CD14-positive monocyte (primary cell): Measurements from ENCODE around the gene HSPBAP1. TPM values are rescaled to one million over a fixed set of nuclear protein-coding genes. Genes with fewer than 3 reads are reported as not detected.

Experiments used
- DNase-seq, 3 donors: peaks; one replicate each; pipeline ENCODE4 v3.0.0-alpha.2; 2011 to 2022
- H2AFZ ChIP-seq: 2 replicates; pipeline ENCODE4 v1.6.0; 2012; ENCODE audit warnings: mild to moderate bottlenecking, low read depth, low read length, inconsistent platforms; ENCODE audit not compliant: insufficient read depth, poor library complexity, severe bottlenecking
- H3K27ac ChIP-seq, 2 donors: 1 replicate in 1 of 2; 2 replicates in 1 of 2; pipeline ENCODE4 v1.5.1; 2012 to 2013; ENCODE audit warnings: low read length in 2 of 2, control low read depth in 1 of 2, inconsistent platforms in 1 of 2, low read depth in 1 of 2, mild to moderate bottlenecking in 1 of 2
- H3K27me3 ChIP-seq, 2 donors: one replicate each; pipeline versions ENCODE4 v1.6.0 to v1.6.1; 2011 to 2013; ENCODE audit warnings: low read length in 2 of 2; ENCODE audit not compliant: control insufficient read depth in 2 of 2, insufficient read depth in 2 of 2
- H3K36me3 ChIP-seq, 2 donors: replicated peaks in 1 of 2; 1 replicate in 1 of 2; 2 replicates in 1 of 2; pipeline versions ENCODE4 v1.5.1 to v1.6.1; 2012 to 2013; ENCODE audit warnings: low read length in 2 of 2, control low read depth in 1 of 2, inconsistent platforms in 1 of 2, mild to moderate bottlenecking in 1 of 2; ENCODE audit not compliant: insufficient read depth in 2 of 2, control insufficient read depth in 1 of 2
- H3K4me1 ChIP-seq, 2 donors: 1 replicate in 1 of 2; 2 replicates in 1 of 2; pipeline versions ENCODE4 v1.5.1 to v1.6.1; 2012 to 2013; ENCODE audit warnings: low read length in 2 of 2, control low read depth in 1 of 2, inconsistent platforms in 1 of 2, mild to moderate bottlenecking in 1 of 2, moderate library complexity in 1 of 2; ENCODE audit not compliant: insufficient read depth in 2 of 2, control insufficient read depth in 1 of 2
- H3K4me2 ChIP-seq: replicated peaks from 2 replicates; pipeline ENCODE3; 2012; ENCODE audit warnings: low read length, moderate library complexity, mild to moderate bottlenecking; ENCODE audit not compliant: poor library complexity, severe bottlenecking; ENCODE audit errors: extremely low read depth
- H3K4me3 ChIP-seq, 3 experiments: fragments of 200-600 bp in 1 of 3; sonication (generic) in 1 of 3; replicated peaks in 1 of 3; 1 replicate in 2 of 3; 2 replicates in 1 of 3; pipeline ENCODE4 v1.5.1; 2011 to 2013; ENCODE audit warnings: low read length in 3 of 3, mild to moderate bottlenecking in 3 of 3, control low read depth in 2 of 3, low read depth in 2 of 3, inconsistent platforms in 1 of 3, moderate library complexity in 1 of 3
- H3K79me2 ChIP-seq: 2 replicates; pipeline ENCODE4 v1.6.0; 2012; ENCODE audit warnings: mild to moderate bottlenecking, control low read depth, inconsistent platforms, low read length, moderate library complexity; ENCODE audit not compliant: insufficient read depth
- H3K9ac ChIP-seq: 2 replicates; pipeline ENCODE4 v1.6.0; 2017; ENCODE audit warnings: low read length, mild to moderate bottlenecking; ENCODE audit not compliant: insufficient read depth, poor library complexity, severe bottlenecking
- H3K9me3 ChIP-seq, 2 donors: replicated peaks in 1 of 2; 1 replicate in 1 of 2; 2 replicates in 1 of 2; pipeline versions ENCODE4 v1.5.1 to v1.6.1; 2012 to 2013; ENCODE audit warnings: low read length in 2 of 2, control low read depth in 1 of 2; ENCODE audit not compliant: control insufficient read depth in 1 of 2, insufficient read depth in 1 of 2
- H4K20me1 ChIP-seq: 2 replicates; pipeline ENCODE4 v1.6.0; 2012; ENCODE audit warnings: mild to moderate bottlenecking, low read length, control low read depth, moderate library complexity; ENCODE audit not compliant: insufficient read depth
- H3K27ac Mint-ChIP-seq, 7 donors: one replicate each; pipeline ENCODE4 v1.8.0; 2020; ENCODE audit warnings: mild to moderate bottlenecking in 7 of 7, mixed read lengths in 7 of 7, moderate library complexity in 6 of 7, inconsistent platforms in 2 of 7
- H3K27me3 Mint-ChIP-seq, 3 donors: one replicate each; pipeline ENCODE4 v1.8.0; 2021 to 2022; ENCODE audit warnings: low read depth in 3 of 3, mild to moderate bottlenecking in 3 of 3, mixed read lengths in 3 of 3, moderate library complexity in 3 of 3, inconsistent platforms in 1 of 3
- H3K36me3 Mint-ChIP-seq, 2 donors: one replicate each; pipeline ENCODE4 v1.8.0; 2020; ENCODE audit warnings: mixed read lengths in 2 of 2, inconsistent platforms in 1 of 2, mild to moderate bottlenecking in 1 of 2
- H3K4me1 Mint-ChIP-seq: one replicate; pipeline ENCODE4 v1.8.0; 2020; ENCODE audit warnings: mild to moderate bottlenecking, mixed read lengths
- H3K4me3 Mint-ChIP-seq, 2 donors: one replicate each; pipeline ENCODE4 v1.8.0; 2020; ENCODE audit warnings: mild to moderate bottlenecking in 2 of 2, mixed read lengths in 2 of 2, moderate library complexity in 1 of 2
- H3K9me3 Mint-ChIP-seq, 7 donors: one replicate each; pipeline ENCODE4 v1.8.0; 2020 to 2022; ENCODE audit warnings: mixed read lengths in 7 of 7, mild to moderate bottlenecking in 6 of 7, moderate library complexity in 6 of 7, inconsistent platforms in 2 of 7
- WGBS: methylation state at CpG from one replicate; pipeline ENCODE4 v1.1.5; 2013; ENCODE audit warnings: missing lambda C conversion rate; ENCODE audit not compliant: insufficient coverage; 5-methylcytosine and 5-hydroxymethylcytosine counted together
- intact Hi-C, 2 donors: fragments of 100-400 bp; cut with micrococcal nuclease; formaldehyde crosslinking; loops; one replicate each; pipeline versions ENCODE4 v1.15.0 to v1.15.1; 2023
- polyA plus RNA-seq, 3 donors: library from polyadenylated mRNA; depleted of rRNA in 1 of 3; unstranded in 2 of 3; stranded (reverse) in 1 of 3; fragments of 300-500 nt in 2 of 3; fragments of >200 nt in 1 of 3; fragmentation: Illumina TruSeq in 2 of 3; gene quantifications; 1 replicate in 2 of 3; 2 replicates in 1 of 3; pipeline ENCODE4 v1.2.3, GENCODE V29; 2012 to 2021
- TF ChIP-seq, protein P1 (sequence below): fragments of 200-600 bp; IDR thresholded peaks from one replicate; pipeline ENCODE4 v1.8.0; 2022; ENCODE audit warnings: antibody characterized with exemption, mild to moderate bottlenecking

HSPBAP1 gene
- polyA plus RNA-seq, 3 donors: 11.7 to 48.2 (median 11.9) TPM

DNA sequence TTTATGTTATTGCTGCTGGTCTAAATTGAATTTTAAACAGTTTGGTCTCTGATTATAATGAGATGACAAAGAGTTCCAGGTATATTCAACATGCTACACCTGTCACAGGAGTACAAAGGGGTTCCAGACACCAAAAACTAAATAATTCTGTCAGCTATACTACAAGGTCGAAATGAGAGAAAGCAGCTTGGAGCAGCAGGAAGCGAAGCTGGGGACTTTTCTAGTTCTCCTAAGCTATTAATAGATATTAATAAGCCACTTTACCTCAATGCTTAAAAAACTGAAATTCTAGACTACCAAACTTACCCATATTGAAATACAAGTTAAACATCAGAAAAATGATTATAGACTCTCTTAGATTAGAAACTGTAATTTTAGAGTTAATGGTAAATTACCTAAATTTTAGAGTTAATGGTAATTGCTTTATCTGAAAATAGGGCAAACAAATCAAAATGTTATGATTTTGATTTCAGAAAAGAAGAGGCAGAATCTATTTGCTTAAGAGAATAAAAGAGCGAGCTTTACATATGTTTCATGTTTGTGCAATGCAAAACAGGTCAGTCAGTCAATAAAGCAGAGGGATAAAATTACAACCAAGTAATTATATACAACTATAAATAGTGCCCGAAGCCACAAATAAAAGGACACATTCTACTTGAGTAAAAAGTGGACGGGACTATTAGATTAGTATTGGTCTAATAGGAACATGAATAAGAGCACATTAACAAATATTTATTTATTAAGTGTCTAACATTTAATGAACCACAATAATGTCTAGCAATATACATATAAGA, 16.8 kb downstream of the HSPBAP1 start:
- intact Hi-C loops: no loop called here
- peak overlapping the region in 1 of 2 donors; percentile 32 for H3K27ac ChIP-seq
- DNase-seq: no peak
- H3K36me3 Mint-ChIP-seq: peaks cover 12 to 31% of the 10 kb centered on the region in 2 donors
- H3K4me1 Mint-ChIP-seq: peaks cover 23% of the 10 kb centered on the region
- H3K4me3 ChIP-seq: no peak overlapping the region
- no CpG with 5 or more reads among the region's 5 CpGs for WGBS
- H3K4me1 ChIP-seq: peaks cover 21 to 38% of the 10 kb centered on the region in 2 donors
- H3K4me2 ChIP-seq: no peak overlapping the region
- no peaks in the 10 kb centered on the region for H4K20me1 ChIP-seq
- peaks cover 0 to 5% (median 0%) of the 10 kb centered on the region in 7 donors for H3K9me3 Mint-ChIP-seq
- H3K4me3 Mint-ChIP-seq: no peak overlapping the region
- peaks cover 22% of the 10 kb centered on the region for H3K79me2 ChIP-seq
- no peaks in the 10 kb centered on the region for H3K27me3 Mint-ChIP-seq
- TF ChIP-seq, protein P1, sequence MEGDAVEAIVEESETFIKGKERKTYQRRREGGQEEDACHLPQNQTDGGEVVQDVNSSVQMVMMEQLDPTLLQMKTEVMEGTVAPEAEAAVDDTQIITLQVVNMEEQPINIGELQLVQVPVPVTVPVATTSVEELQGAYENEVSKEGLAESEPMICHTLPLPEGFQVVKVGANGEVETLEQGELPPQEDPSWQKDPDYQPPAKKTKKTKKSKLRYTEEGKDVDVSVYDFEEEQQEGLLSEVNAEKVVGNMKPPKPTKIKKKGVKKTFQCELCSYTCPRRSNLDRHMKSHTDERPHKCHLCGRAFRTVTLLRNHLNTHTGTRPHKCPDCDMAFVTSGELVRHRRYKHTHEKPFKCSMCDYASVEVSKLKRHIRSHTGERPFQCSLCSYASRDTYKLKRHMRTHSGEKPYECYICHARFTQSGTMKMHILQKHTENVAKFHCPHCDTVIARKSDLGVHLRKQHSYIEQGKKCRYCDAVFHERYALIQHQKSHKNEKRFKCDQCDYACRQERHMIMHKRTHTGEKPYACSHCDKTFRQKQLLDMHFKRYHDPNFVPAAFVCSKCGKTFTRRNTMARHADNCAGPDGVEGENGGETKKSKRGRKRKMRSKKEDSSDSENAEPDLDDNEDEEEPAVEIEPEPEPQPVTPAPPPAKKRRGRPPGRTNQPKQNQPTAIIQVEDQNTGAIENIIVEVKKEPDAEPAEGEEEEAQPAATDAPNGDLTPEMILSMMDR: no peak
- H3K27me3 ChIP-seq: no peaks in the 10 kb centered on the region
- peak overlapping the region in 2 of 7 donors; percentile 20 to 21 for H3K27ac Mint-ChIP-seq
- H3K36me3 ChIP-seq: peaks cover 0 to 23% of the 10 kb centered on the region in 2 donors
- H3K9ac ChIP-seq: no peak overlapping the region
- no peaks in the 10 kb centered on the region for H3K9me3 ChIP-seq
- no peak overlapping the region for H2AFZ ChIP-seq

DNA sequence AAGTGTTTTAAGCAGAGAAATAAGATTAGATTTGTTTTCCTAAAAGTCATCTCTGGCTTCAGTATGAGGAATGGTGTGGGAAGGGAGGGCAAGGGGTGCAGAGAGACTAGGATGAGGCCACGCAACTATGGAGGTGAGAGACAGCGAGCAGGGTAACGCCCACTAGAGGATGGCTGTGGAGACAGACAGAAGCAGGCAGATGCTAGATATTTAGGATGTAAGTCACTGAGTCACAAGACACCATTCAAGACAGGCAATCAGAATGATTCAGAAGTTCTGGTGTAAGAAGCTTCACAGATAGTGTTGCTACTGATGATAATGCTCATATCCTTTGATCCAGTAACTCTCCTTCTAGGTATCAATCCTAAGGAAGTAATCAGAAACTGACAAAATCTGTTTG, 19.1 kb downstream of the HSPBAP1 start:
- no peaks in the 10 kb centered on the region for H3K27me3 Mint-ChIP-seq
- H3K36me3 Mint-ChIP-seq: peaks cover 11 to 22% of the 10 kb centered on the region in 2 donors
- no peaks in the 10 kb centered on the region for H3K9me3 ChIP-seq
- intact Hi-C loops: no loop called here
- peaks cover 40 to 61% of the 10 kb centered on the region in 2 donors for H3K4me1 ChIP-seq
- peaks cover 0 to 5% (median 0%) of the 10 kb centered on the region in 7 donors for H3K9me3 Mint-ChIP-seq
- peak overlapping the region; percentile 66 to 92 for H3K27ac ChIP-seq
- H2AFZ ChIP-seq: peak overlapping the region; percentile 7
- peaks cover 19% of the 10 kb centered on the region for H3K79me2 ChIP-seq
- peak; percentile 62 to 89 (median 83) for DNase-seq
- H3K4me2 ChIP-seq: peak overlapping the region; percentile 50
- WGBS: 75% methylated on average over 3 of the region's 3 CpGs
- H3K4me1 Mint-ChIP-seq: peaks cover 45% of the 10 kb centered on the region
- H3K4me3 Mint-ChIP-seq: peak overlapping the region in 1 of 2 donors; percentile 75
- H3K4me3 ChIP-seq: peak overlapping the region in 1 of 3 experiments; percentile 26
- peaks cover 0 to 23% of the 10 kb centered on the region in 2 donors for H3K36me3 ChIP-seq
- peak overlapping the region; percentile 91 to 98 (median 97) for H3K27ac Mint-ChIP-seq
- H3K9ac ChIP-seq: peak overlapping the region; percentile 49
- H3K27me3 ChIP-seq: no peaks in the 10 kb centered on the region
- H4K20me1 ChIP-seq: no peaks in the 10 kb centered on the region
- TF ChIP-seq, protein P1: no peak
